ENCODE measurements around the gene RFX2. TPM values are rescaled to one million over a fixed set of nuclear protein-coding genes. Genes with fewer than 3 reads are reported as not detected.
A peak's percentile ranks its signal among the peaks of the same experiment; 100 is the strongest.

The RFX2 gene
- total RNA-seq, 1 experiment from 2014 or later, result 4.6 TPM

DNA sequence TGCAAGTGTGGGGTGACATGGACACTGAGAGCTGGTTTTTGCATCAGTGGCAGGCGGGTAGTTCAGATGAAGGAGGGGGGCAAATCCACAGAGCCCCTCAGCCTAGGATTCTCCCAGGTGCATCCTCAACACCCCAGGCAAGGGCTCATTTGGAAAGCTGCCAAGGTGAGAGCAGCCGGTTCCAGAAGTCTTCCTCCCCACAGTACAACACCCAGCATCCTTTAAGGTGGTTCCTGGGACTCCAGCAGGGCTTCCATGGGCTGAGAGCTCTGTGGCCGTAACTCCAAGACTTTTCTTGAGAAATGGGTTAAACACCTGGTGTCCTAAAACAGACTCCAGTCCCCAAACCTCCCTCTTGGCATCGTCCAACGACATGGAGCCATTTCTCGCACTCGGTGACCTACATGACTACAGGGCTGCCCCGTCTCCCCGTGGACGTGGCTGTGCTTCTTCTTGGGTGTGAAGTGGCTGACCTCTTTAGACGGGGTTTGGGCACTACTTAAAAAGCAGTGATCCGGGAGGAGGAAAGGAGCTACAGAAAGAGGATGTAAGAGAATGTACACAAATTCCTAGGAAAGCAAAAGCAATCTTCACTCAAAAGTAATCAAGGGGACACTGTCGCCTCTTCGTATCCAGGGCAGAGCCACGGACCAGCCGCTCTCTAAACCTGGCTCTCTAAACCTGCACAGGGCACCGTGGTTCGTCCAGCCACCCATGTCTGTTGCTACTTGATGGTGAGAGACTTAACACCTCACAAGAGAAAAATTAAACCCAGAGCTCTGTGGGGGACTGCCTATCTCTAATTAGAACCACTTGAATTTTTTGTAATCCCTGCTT is 157.9 kb downstream of the RFX2 start:
- Mint-ChIP-seq H3K27me3 (ENCODE audit: low read depth) (no peaks in the 10 kb centered on the region; the same call in 1 of the 2 replicates), H3K36me3 (no peaks in the 10 kb centered on the region), H3K9me3 (no peaks in the 10 kb centered on the region), H3K4me1 (peaks cover 96% of the 10 kb centered on the region), H3K4me3 (peak overlapping the region; percentile 22), H3K27ac (peak overlapping the region; percentile 85)
- TF ChIP-seq, protein P1, sequence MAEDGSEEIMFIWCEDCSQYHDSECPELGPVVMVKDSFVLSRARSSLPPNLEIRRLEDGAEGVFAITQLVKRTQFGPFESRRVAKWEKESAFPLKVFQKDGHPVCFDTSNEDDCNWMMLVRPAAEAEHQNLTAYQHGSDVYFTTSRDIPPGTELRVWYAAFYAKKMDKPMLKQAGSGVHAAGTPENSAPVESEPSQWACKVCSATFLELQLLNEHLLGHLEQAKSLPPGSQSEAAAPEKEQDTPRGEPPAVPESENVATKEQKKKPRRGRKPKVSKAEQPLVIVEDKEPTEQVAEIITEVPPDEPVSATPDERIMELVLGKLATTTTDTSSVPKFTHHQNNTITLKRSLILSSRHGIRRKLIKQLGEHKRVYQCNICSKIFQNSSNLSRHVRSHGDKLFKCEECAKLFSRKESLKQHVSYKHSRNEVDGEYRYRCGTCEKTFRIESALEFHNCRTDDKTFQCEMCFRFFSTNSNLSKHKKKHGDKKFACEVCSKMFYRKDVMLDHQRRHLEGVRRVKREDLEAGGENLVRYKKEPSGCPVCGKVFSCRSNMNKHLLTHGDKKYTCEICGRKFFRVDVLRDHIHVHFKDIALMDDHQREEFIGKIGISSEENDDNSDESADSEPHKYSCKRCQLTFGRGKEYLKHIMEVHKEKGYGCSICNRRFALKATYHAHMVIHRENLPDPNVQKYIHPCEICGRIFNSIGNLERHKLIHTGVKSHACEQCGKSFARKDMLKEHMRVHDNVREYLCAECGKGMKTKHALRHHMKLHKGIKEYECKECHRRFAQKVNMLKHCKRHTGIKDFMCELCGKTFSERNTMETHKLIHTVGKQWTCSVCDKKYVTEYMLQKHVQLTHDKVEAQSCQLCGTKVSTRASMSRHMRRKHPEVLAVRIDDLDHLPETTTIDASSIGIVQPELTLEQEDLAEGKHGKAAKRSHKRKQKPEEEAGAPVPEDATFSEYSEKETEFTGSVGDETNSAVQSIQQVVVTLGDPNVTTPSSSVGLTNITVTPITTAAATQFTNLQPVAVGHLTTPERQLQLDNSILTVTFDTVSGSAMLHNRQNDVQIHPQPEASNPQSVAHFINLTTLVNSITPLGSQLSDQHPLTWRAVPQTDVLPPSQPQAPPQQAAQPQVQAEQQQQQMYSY (CRISPR knock-in tag; IDR thresholded peaks at IDR 0.05), result no peak
- TF ChIP-seq, protein P2, sequence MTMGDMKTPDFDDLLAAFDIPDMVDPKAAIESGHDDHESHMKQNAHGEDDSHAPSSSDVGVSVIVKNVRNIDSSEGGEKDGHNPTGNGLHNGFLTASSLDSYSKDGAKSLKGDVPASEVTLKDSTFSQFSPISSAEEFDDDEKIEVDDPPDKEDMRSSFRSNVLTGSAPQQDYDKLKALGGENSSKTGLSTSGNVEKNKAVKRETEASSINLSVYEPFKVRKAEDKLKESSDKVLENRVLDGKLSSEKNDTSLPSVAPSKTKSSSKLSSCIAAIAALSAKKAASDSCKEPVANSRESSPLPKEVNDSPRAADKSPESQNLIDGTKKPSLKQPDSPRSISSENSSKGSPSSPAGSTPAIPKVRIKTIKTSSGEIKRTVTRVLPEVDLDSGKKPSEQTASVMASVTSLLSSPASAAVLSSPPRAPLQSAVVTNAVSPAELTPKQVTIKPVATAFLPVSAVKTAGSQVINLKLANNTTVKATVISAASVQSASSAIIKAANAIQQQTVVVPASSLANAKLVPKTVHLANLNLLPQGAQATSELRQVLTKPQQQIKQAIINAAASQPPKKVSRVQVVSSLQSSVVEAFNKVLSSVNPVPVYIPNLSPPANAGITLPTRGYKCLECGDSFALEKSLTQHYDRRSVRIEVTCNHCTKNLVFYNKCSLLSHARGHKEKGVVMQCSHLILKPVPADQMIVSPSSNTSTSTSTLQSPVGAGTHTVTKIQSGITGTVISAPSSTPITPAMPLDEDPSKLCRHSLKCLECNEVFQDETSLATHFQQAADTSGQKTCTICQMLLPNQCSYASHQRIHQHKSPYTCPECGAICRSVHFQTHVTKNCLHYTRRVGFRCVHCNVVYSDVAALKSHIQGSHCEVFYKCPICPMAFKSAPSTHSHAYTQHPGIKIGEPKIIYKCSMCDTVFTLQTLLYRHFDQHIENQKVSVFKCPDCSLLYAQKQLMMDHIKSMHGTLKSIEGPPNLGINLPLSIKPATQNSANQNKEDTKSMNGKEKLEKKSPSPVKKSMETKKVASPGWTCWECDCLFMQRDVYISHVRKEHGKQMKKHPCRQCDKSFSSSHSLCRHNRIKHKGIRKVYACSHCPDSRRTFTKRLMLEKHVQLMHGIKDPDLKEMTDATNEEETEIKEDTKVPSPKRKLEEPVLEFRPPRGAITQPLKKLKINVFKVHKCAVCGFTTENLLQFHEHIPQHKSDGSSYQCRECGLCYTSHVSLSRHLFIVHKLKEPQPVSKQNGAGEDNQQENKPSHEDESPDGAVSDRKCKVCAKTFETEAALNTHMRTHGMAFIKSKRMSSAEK (CRISPR knock-in tag; IDR thresholded peaks at IDR 0.05; ENCODE audit: borderline replicate concordance), result no peak
- TF ChIP-seq, protein P3, sequence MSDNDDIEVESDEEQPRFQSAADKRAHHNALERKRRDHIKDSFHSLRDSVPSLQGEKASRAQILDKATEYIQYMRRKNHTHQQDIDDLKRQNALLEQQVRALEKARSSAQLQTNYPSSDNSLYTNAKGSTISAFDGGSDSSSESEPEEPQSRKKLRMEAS (CRISPR knock-in tag; IDR thresholded peaks at IDR 0.05), result no peak
- TF ChIP-seq, protein P4, sequence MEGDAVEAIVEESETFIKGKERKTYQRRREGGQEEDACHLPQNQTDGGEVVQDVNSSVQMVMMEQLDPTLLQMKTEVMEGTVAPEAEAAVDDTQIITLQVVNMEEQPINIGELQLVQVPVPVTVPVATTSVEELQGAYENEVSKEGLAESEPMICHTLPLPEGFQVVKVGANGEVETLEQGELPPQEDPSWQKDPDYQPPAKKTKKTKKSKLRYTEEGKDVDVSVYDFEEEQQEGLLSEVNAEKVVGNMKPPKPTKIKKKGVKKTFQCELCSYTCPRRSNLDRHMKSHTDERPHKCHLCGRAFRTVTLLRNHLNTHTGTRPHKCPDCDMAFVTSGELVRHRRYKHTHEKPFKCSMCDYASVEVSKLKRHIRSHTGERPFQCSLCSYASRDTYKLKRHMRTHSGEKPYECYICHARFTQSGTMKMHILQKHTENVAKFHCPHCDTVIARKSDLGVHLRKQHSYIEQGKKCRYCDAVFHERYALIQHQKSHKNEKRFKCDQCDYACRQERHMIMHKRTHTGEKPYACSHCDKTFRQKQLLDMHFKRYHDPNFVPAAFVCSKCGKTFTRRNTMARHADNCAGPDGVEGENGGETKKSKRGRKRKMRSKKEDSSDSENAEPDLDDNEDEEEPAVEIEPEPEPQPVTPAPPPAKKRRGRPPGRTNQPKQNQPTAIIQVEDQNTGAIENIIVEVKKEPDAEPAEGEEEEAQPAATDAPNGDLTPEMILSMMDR (IDR thresholded peaks at IDR 0.05), result no peak
- TF ChIP-seq TEAD1 (CRISPR knock-in tag; IDR thresholded peaks at IDR 0.05) (no peak), ZNF396 (CRISPR knock-in tag; IDR thresholded peaks at IDR 0.05; ENCODE audit: borderline replicate concordance) (no peak), CREM (CRISPR knock-in tag; IDR thresholded peaks at IDR 0.05) (no peak), RORB (CRISPR knock-in tag; IDR thresholded peaks at IDR 0.05) (no peak), JAZF1 (CRISPR knock-in tag; IDR thresholded peaks at IDR 0.05) (no peak), ZNF138 (CRISPR knock-in tag; conservative IDR thresholded peaks at IDR 0.05) (no peak), PRRX2 (CRISPR knock-in tag; IDR thresholded peaks at IDR 0.05) (no peak), FOXJ3 (CRISPR knock-in tag; IDR thresholded peaks at IDR 0.05; ENCODE audit: borderline replicate concordance) (no peak), GRHL2 (CRISPR knock-in tag; IDR thresholded peaks at IDR 0.05; ENCODE audit: insufficient replicate concordance, severe bottlenecking) (no peak), ESRRA (CRISPR knock-in tag; IDR thresholded peaks at IDR 0.05; ENCODE audit: borderline replicate concordance) (no peak), NR2C2 (CRISPR knock-in tag; IDR thresholded peaks at IDR 0.05) (no peak), NFYB (CRISPR knock-in tag; conservative IDR thresholded peaks at IDR 0.05; ENCODE audit: low read depth) (no peak)
- TF ChIP-seq, protein P5, sequence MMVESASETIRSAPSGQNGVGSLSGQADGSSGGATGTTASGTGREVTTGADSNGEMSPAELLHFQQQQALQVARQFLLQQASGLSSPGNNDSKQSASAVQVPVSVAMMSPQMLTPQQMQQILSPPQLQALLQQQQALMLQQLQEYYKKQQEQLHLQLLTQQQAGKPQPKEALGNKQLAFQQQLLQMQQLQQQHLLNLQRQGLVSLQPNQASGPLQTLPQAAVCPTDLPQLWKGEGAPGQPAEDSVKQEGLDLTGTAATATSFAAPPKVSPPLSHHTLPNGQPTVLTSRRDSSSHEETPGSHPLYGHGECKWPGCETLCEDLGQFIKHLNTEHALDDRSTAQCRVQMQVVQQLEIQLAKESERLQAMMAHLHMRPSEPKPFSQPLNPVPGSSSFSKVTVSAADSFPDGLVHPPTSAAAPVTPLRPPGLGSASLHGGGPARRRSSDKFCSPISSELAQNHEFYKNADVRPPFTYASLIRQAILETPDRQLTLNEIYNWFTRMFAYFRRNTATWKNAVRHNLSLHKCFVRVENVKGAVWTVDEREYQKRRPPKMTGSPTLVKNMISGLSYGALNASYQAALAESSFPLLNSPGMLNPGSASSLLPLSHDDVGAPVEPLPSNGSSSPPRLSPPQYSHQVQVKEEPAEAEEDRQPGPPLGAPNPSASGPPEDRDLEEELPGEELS (CRISPR knock-in tag; IDR thresholded peaks at IDR 0.05), result no peak
- TF ChIP-seq, protein P6, sequence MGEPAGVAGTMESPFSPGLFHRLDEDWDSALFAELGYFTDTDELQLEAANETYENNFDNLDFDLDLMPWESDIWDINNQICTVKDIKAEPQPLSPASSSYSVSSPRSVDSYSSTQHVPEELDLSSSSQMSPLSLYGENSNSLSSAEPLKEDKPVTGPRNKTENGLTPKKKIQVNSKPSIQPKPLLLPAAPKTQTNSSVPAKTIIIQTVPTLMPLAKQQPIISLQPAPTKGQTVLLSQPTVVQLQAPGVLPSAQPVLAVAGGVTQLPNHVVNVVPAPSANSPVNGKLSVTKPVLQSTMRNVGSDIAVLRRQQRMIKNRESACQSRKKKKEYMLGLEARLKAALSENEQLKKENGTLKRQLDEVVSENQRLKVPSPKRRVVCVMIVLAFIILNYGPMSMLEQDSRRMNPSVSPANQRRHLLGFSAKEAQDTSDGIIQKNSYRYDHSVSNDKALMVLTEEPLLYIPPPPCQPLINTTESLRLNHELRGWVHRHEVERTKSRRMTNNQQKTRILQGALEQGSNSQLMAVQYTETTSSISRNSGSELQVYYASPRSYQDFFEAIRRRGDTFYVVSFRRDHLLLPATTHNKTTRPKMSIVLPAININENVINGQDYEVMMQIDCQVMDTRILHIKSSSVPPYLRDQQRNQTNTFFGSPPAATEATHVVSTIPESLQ (CRISPR knock-in tag; IDR thresholded peaks at IDR 0.05), result no peak
- TF ChIP-seq, protein P7, sequence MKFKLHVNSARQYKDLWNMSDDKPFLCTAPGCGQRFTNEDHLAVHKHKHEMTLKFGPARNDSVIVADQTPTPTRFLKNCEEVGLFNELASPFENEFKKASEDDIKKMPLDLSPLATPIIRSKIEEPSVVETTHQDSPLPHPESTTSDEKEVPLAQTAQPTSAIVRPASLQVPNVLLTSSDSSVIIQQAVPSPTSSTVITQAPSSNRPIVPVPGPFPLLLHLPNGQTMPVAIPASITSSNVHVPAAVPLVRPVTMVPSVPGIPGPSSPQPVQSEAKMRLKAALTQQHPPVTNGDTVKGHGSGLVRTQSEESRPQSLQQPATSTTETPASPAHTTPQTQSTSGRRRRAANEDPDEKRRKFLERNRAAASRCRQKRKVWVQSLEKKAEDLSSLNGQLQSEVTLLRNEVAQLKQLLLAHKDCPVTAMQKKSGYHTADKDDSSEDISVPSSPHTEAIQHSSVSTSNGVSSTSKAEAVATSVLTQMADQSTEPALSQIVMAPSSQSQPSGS (CRISPR knock-in tag; IDR thresholded peaks at IDR 0.05; ENCODE audit: borderline replicate concordance, low read depth), result no peak
- ATAC-seq, result no peak
- ChIA-PET CTCF (interaction anchor here (0.6 to 9.0 kb wide), 8 partner anchors 8 to 262 kb away, joined by 3 to 95 read pairs (median 10); partner anchors contain the start of gene RPL36), POLR2A (no interaction called here)
- DNase-seq (ENCODE audit: low spot score), result no peak

Data from WTC11 (cell line).